GM12878 (cell line): ENCODE results near the gene FAM114A1. TPM values are rescaled to one million over a fixed set of nuclear protein-coding genes. Genes with fewer than 3 reads are reported as not detected.

Experiments used
- ATAC-seq: fragments of 200-7000 bp; cut with Tn5 transposase; 3 replicates; pipeline ENCODE4 v1.9.1; 2020; ENCODE audit warnings: mild to moderate bottlenecking, moderate library complexity
- BruUV-seq: library from RNA; stranded (reverse); fragments of 400-500 nt; replicated peaks from 2 replicates; lab custom pipeline; 2021; lab: Mats Ljungman, UMichigan
- CTCF ChIA-PET: fragments of 300-600 bp; sonication (Branson Sonifier 250); formaldehyde crosslinking; extraction: SDS; loops from one replicate; lab custom pipeline; 2021; ENCODE audit warnings: inconsistent platforms; lab: Yijun Ruan, JAX
- POLR2A ChIA-PET: fragments of 350-600 bp; formaldehyde crosslinking; extraction: SDS; loops from one replicate; lab custom pipeline; 2021; ENCODE audit warnings: inconsistent platforms; lab: Charles Lee
- RAD21 ChIA-PET: fragments of 300-600 bp; sonication (Branson Sonifier 250); formaldehyde crosslinking; loops from one replicate; lab custom pipeline; 2023; ENCODE audit warnings: antibody characterized with exemption; ENCODE audit not compliant: unreplicated experiment; lab: Charles Lee
- SMC1A ChIA-PET: fragments of 300-600 bp; sonication (Branson Sonifier 250); formaldehyde crosslinking; loops from one replicate; lab custom pipeline; 2023; ENCODE audit not compliant: unreplicated experiment, uncharacterized antibody; lab: Charles Lee
- DNase-seq: peaks from one replicate; pipeline ENCODE4 v3.0.0-alpha.2; 2011; ENCODE audit warnings: low read depth, low spot score
- FAIRE-seq: peaks from 3 replicates; lab custom pipeline; 2011; peaks lifted over from hg19 to GRCh38; lab: Jason Lieb, UNC
- H2AFZ ChIP-seq: 2 replicates; pipeline ENCODE4 v1.6.0; 2011; ENCODE audit warnings: low read depth, low read length, control low read depth; ENCODE audit not compliant: control insufficient read depth
- H3K27ac ChIP-seq: 2 replicates; pipeline ENCODE4 v1.5.1; 2011; ENCODE audit warnings: control low read depth; ENCODE audit not compliant: control insufficient read depth, insufficient read depth
- H3K27me3 ChIP-seq, 2 experiments: replicated peaks in 1 of 2; 2 replicates each; pipeline versions ENCODE4 v1.6.0 to v1.6.1; 2011; ENCODE audit warnings: low read length in 1 of 2; ENCODE audit not compliant: control insufficient read depth in 2 of 2, insufficient read depth in 2 of 2
- H3K36me3 ChIP-seq, 2 experiments: 2 replicates each; pipeline ENCODE4 v1.5.1; 2011; ENCODE audit warnings: low read length in 1 of 2; ENCODE audit not compliant: control insufficient read depth in 2 of 2, insufficient read depth in 2 of 2
- H3K4me1 ChIP-seq: 2 replicates; pipeline ENCODE4 v1.6.1; 2011; ENCODE audit warnings: mild to moderate bottlenecking, low read length, moderate library complexity, mixed read lengths; ENCODE audit not compliant: control insufficient read depth, insufficient read depth
- H3K4me2 ChIP-seq: 2 replicates; pipeline ENCODE4 v1.6.0; 2011; ENCODE audit warnings: control low read depth; ENCODE audit not compliant: control insufficient read depth, insufficient read depth
- H3K4me3 ChIP-seq: fragments of 200-600 bp; sonication (generic); 2 replicates; pipeline ENCODE4 v1.5.1; 2016
- H3K79me2 ChIP-seq: 2 replicates; pipeline ENCODE4 v1.6.0; 2011; ENCODE audit warnings: low read length; ENCODE audit not compliant: control insufficient read depth, insufficient read depth
- H3K9ac ChIP-seq: 2 replicates; pipeline ENCODE4 v1.8.0; 2011; ENCODE audit warnings: low read length, control low read depth, mixed read lengths; ENCODE audit not compliant: control insufficient read depth, insufficient read depth
- H3K9me3 ChIP-seq: replicated peaks from 3 replicates; pipeline ENCODE4 v1.5.1; 2011; ENCODE audit warnings: mild to moderate bottlenecking, low read length; ENCODE audit not compliant: control insufficient read depth, insufficient read depth
- H4K20me1 ChIP-seq: 2 replicates; pipeline ENCODE4 v1.6.0; 2011; ENCODE audit not compliant: control insufficient read depth, insufficient read depth
- BCLAF1 ChIP-seq: fragments of 450-650 bp; IDR thresholded peaks from 2 replicates; pipeline ENCODE4 v1.6.1; 2017; ENCODE audit warnings: antibody characterized with exemption, mild to moderate bottlenecking, moderate library complexity
- CBX3 ChIP-seq: fragments of 200-600 bp; sonication (generic); IDR thresholded peaks from 2 replicates; pipeline ENCODE4 v1.6.1; 2016; ENCODE audit warnings: low read depth, borderline replicate concordance
- E2F4 ChIP-seq: IDR thresholded peaks from 2 replicates; pipeline ENCODE4 v1.6.1; 2012; ENCODE audit warnings: low read depth, low read length, improper control_type of control experiment
- IRF4 ChIP-seq: IDR thresholded peaks from 2 replicates; pipeline ENCODE4 v1.6.1; 2011; ENCODE audit warnings: low read depth, low read length
- KAT2A ChIP-seq: conservative IDR thresholded peaks from 2 replicates; pipeline ENCODE4 v1.6.1; 2011; ENCODE audit warnings: low read depth, low read length; ENCODE audit not compliant: control insufficient read depth
- LARP7 ChIP-seq: fragments of 450-650 bp; IDR thresholded peaks from 2 replicates; pipeline ENCODE4 v1.6.1; 2017; ENCODE audit warnings: mild to moderate bottlenecking
- MTA2 ChIP-seq: fragments of 450-650 bp; IDR thresholded peaks from 2 replicates; pipeline ENCODE4 v1.6.1; 2016; ENCODE audit warnings: low read depth, mild to moderate bottlenecking, moderate library complexity
- NR2C2 ChIP-seq: IDR thresholded peaks from 2 replicates; pipeline ENCODE4 v1.6.1; 2011; ENCODE audit warnings: borderline replicate concordance, low read depth; ENCODE audit not compliant: control insufficient read depth, insufficient read length
- YBX1 ChIP-seq: fragments of 450-650 bp; IDR thresholded peaks from 2 replicates; pipeline ENCODE4 v1.6.1; 2016; ENCODE audit warnings: antibody characterized with exemption
- ZNF207 ChIP-seq: fragments of 450-650 bp; IDR thresholded peaks from 2 replicates; pipeline ENCODE4 v1.6.1; 2014; ENCODE audit warnings: antibody characterized with exemption, mild to moderate bottlenecking, borderline replicate concordance
- WGBS: methylation state at CpG from one replicate; pipeline ENCODE4 v1.1.6; 2016; ENCODE audit warnings: low lambda C conversion rate; ENCODE audit not compliant: insufficient replicate concordance, insufficient coverage; ENCODE audit errors: missing lambda C conversion rate; 5-methylcytosine and 5-hydroxymethylcytosine counted together
- in situ Hi-C: fragments of 300-500 bp; cut with MboI; formaldehyde crosslinking; loops from 9 replicates; pipeline ENCODE4 v1.14.3; 2018; ENCODE audit warnings: mixed read lengths
- intact Hi-C: fragments of 100-400 bp; cut with micrococcal nuclease; formaldehyde crosslinking; loops from one replicate; pipeline ENCODE4 v1.14.2; 2022; ENCODE audit not compliant: unreplicated experiment
- polyA plus RNA-seq, 11 experiments: library from polyadenylated mRNA; depleted of rRNA in 4 of 11; unstranded in 6 of 11; stranded (reverse) in 5 of 11; fragments of >200 nt; fragmentation: Nextera tagmentation in 4 of 11; fragmentation: Illumina TruSeq in 1 of 11; extraction: Ambion mirVana in 4 of 11; extraction: Trizol in 1 of 11; gene quantifications; 1 replicate in 1 of 11; 2 replicates in 10 of 11; pipeline versions ENCODE4 v1.2.1 to v1.2.3, GENCODE V29; 2011 to 2016; ENCODE audit warnings: inconsistent platforms in 2 of 11, missing spikeins in 2 of 11, low read depth in 1 of 11
- total RNA-seq, 4 experiments: library from RNA; depleted of rRNA in 3 of 4; stranded (reverse); fragments of >200 nt in 3 of 4; fragmentation: Illumina TruSeq in 1 of 4; extraction: Trizol in 1 of 4; gene quantifications; 2 replicates each; pipeline versions ENCODE4 v1.2.1 to v1.2.3, GENCODE V29; 2013 to 2021
- TF ChIP-seq, protein P1 (sequence below): fragments of 450-650 bp; IDR thresholded peaks from 2 replicates; pipeline ENCODE4 v1.6.1; 2017; ENCODE audit warnings: low read depth, mild to moderate bottlenecking, moderate library complexity
- TF ChIP-seq, protein P2 (sequence below): fragments of 450-650 bp; IDR thresholded peaks from 2 replicates; pipeline ENCODE4 v1.6.1; 2017; ENCODE audit warnings: mild to moderate bottlenecking, moderate library complexity

FAM114A1 gene
- total and polyA plus RNA-seq, 10 of the 15 experiments (the other 5 are each of a cell fraction or from before 2014, with no cell fraction given): 1.3 to 6.2 (median 3.9) TPM

- 3% methylated on average over 3 of the region's 3 CpGs for WGBS
- Histone ChIP-seq H3K4me2 (peak overlapping the region; percentile 12), H3K4me3 (no peak overlapping the region), H3K27me3 (no peaks in the 10 kb centered on the region), H3K9ac (peak overlapping the region; percentile 32; the same call in 1 of the 2 replicates), H3K27ac (peak overlapping the region; percentile 96), H3K4me1 (peaks cover 14% of the 10 kb centered on the region), H3K36me3 (no peaks in the 10 kb centered on the region), H4K20me1 (no peaks in the 10 kb centered on the region), H3K79me2 (peaks cover 29% of the 10 kb centered on the region), H2AFZ (peak overlapping the region; percentile 42; the same call in 1 of the 2 replicates), H3K9me3 (no peaks in the 10 kb centered on the region; the same call in 2 of the 3 replicates)
- intact Hi-C loops (loop anchor here (2.0 to 5.0 kb wide), 3 partner anchors 539 to 795 kb away; no protein-coding TSS in a partner anchor), in situ Hi-C loops (loop anchor here (5.0 to 25.0 kb wide), 2 partner anchors 95 to 545 kb away; no protein-coding TSS in a partner anchor)
- ChIA-PET CTCF (interaction anchor here (0.5 to 4.5 kb wide), 8 partner anchors 9 to 325 kb away, joined by 3 to 93 read pairs (median 54); partner anchors contain the start of genes FAM114A1, TLR1, TLR10 and WDR19), SMC1A (interaction anchor here (2.3 to 4.5 kb wide), 7 partner anchors 32 to 677 kb away, joined by 9 to 106 read pairs (median 81); partner anchors contain the start of genes TLR1 and TLR10), POLR2A (interaction anchor here (2.7 kb wide), 1 partner anchor 75 kb away, joined by 19 read pairs; the partner anchor contains the start of gene TLR10), RAD21 (interaction anchor here (1.2 to 4.5 kb wide), 4 partner anchors 31 to 97 kb away, joined by 3 to 99 read pairs (median 60); partner anchors contain the start of gene TLR10)
- FAIRE-seq (peak; percentile 80), DNase-seq (peak; percentile 82), ATAC-seq (peak; percentile 78)
- BruUV-seq: no TSS peak
- TF ChIP-seq YBX1 (no peak), LARP7 (no peak), E2F4 (no peak), NR2C2 (no peak), KAT2A (no peak), MTA2 (peak; percentile 87), IRF4 (peak; percentile 58; the same call in 1 of the 2 replicates), CBX3 (no peak), ZNF207 (no peak), BCLAF1 (no peak)
- TF ChIP-seq, protein P1, sequence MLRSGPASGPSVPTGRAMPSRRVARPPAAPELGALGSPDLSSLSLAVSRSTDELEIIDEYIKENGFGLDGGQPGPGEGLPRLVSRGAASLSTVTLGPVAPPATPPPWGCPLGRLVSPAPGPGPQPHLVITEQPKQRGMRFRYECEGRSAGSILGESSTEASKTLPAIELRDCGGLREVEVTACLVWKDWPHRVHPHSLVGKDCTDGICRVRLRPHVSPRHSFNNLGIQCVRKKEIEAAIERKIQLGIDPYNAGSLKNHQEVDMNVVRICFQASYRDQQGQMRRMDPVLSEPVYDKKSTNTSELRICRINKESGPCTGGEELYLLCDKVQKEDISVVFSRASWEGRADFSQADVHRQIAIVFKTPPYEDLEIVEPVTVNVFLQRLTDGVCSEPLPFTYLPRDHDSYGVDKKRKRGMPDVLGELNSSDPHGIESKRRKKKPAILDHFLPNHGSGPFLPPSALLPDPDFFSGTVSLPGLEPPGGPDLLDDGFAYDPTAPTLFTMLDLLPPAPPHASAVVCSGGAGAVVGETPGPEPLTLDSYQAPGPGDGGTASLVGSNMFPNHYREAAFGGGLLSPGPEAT: peak; percentile 83
- TF ChIP-seq, protein P2, sequence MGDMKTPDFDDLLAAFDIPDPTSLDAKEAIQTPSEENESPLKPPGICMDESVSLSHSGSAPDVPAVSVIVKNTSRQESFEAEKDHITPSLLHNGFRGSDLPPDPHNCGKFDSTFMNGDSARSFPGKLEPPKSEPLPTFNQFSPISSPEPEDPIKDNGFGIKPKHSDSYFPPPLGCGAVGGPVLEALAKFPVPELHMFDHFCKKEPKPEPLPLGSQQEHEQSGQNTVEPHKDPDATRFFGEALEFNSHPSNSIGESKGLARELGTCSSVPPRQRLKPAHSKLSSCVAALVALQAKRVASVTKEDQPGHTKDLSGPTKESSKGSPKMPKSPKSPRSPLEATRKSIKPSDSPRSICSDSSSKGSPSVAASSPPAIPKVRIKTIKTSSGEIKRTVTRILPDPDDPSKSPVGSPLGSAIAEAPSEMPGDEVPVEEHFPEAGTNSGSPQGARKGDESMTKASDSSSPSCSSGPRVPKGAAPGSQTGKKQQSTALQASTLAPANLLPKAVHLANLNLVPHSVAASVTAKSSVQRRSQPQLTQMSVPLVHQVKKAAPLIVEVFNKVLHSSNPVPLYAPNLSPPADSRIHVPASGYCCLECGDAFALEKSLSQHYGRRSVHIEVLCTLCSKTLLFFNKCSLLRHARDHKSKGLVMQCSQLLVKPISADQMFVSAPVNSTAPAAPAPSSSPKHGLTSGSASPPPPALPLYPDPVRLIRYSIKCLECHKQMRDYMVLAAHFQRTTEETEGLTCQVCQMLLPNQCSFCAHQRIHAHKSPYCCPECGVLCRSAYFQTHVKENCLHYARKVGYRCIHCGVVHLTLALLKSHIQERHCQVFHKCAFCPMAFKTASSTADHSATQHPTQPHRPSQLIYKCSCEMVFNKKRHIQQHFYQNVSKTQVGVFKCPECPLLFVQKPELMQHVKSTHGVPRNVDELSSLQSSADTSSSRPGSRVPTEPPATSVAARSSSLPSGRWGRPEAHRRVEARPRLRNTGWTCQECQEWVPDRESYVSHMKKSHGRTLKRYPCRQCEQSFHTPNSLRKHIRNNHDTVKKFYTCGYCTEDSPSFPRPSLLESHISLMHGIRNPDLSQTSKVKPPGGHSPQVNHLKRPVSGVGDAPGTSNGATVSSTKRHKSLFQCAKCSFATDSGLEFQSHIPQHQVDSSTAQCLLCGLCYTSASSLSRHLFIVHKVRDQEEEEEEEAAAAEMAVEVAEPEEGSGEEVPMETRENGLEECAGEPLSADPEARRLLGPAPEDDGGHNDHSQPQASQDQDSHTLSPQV: 0 out of 2 replicates have a peak, but pooled peaks have one; percentile 48
Observed at GRCh38 chr4:38857354-38858096, 10.1 kb upstream of the FAM114A1 start.
